Stimulated activated CD8-positive, alpha-beta memory T cell treated with anti-CD3 and anti-CD28 coated beads, Interleukin-15, amount 100 ng/mL, for 48 hours (primary cell): Measurements from ENCODE around the gene VPREB1.
"Not testable (repeated sequence)": the region's sequence is repeated elsewhere in the genome, so short reads cannot be mapped to it uniquely, and the experiment has no call there.

Experiments used
- DNase-seq, 2 donors: peaks; one replicate each; pipeline ENCODE4 v3.0.0-alpha.2; 2020; ENCODE audit warnings: low read depth in 2 of 2

Gene VPREB1

GRCh38 chr22:22244316-22245250 lies at the start of gene VPREB1:
Gene VPREB1 (plus strand): TSS chr22:22244786. CDS start chr22:22244814, 28 bp downstream.
- no peak for DNase-seq

GRCh38 chr22:22194931-22195264 lies 49.7 kb upstream of the VPREB1 start:
- DNase-seq: no peak

- peak; percentile 51 to 62 for DNase-seq
These were observed 49.1 kb upstream of the VPREB1 start for GRCh38 chr22:22195265-22196017.

- no peak for DNase-seq
These were observed 48.5 kb upstream of the VPREB1 start for GRCh38 chr22:22196018-22196533.

GRCh38 chr22:22196833-22197477 lies 47.6 kb upstream of the VPREB1 start:
- no peak for DNase-seq

GRCh38 chr22:22197993-22198402 lies 46.6 kb upstream of the VPREB1 start:
- DNase-seq: no peak

- no peak for DNase-seq
These were observed 45.8 kb upstream of the VPREB1 start for GRCh38 chr22:22198751-22199150.

GRCh38 chr22:22199634-22200033 lies 45.0 kb upstream of the VPREB1 start:
- no peak for DNase-seq

- no peak for DNase-seq
These were observed 43.9 kb upstream of the VPREB1 start for GRCh38 chr22:22200569-22201184.

- peak in 1 of 2 donors; percentile 11 for DNase-seq
These were observed 43.2 kb upstream of the VPREB1 start for GRCh38 chr22:22201185-22201929.

GRCh38 chr22:22201930-22202343 lies 42.6 kb upstream of the VPREB1 start:
- DNase-seq: no peak

GRCh38 chr22:22203048-22203971 lies 41.3 kb upstream of the VPREB1 start:
- no peak for DNase-seq

- DNase-seq: peak; percentile 68
These were observed 36.6 kb upstream of the VPREB1 start for GRCh38 chr22:22207845-22208564.

- DNase-seq: no peak
These were observed 35.9 kb upstream of the VPREB1 start for GRCh38 chr22:22208652-22209051.

GRCh38 chr22:22209080-22209640 lies 35.4 kb upstream of the VPREB1 start:
- DNase-seq: not testable (repeated sequence)

GRCh38 chr22:22210375-22210774 lies 34.2 kb upstream of the VPREB1 start:
- peak; percentile 63 to 75 for DNase-seq

- DNase-seq: no peak
These were observed 33.4 kb upstream of the VPREB1 start for GRCh38 chr22:22210889-22211833.

- no peak for DNase-seq
These were observed 31.4 kb upstream of the VPREB1 start for GRCh38 chr22:22213231-22213630.
